Uterus (tissue), 4 donors: ENCODE measurements around the gene FOXO4. TPM values are rescaled to one million over a fixed set of nuclear protein-coding genes. Genes with fewer than 3 reads are reported as not detected.

ENCODE experiments used
- DNase-seq, 2 donors: peaks; one replicate each; pipeline ENCODE4 v3.0.0-alpha.2; 2019 to 2020
- H3K27ac ChIP-seq, 2 donors: fragments of 200-600 bp; sonication (generic); 1 replicate in 1 of 2; 2 replicates in 1 of 2; pipeline ENCODE4 v1.5.1; 2016 to 2018
- H3K27me3 ChIP-seq, 2 donors: fragments of 200-600 bp; sonication (generic); one replicate each; pipeline ENCODE4 v1.5.1; 2018 to 2019; ENCODE audit warnings: control low read depth in 1 of 2
- H3K36me3 ChIP-seq, 2 donors: fragments of 200-600 bp; sonication (generic); one replicate each; pipeline ENCODE4 v1.5.1; 2019; ENCODE audit warnings: control low read depth in 1 of 2
- H3K4me1 ChIP-seq, 2 donors: fragments of 200-600 bp; sonication (generic); one replicate each; pipeline ENCODE4 v1.5.1; 2018 to 2019; ENCODE audit warnings: control low read depth in 1 of 2
- H3K4me3 ChIP-seq, 2 donors: fragments of 200-600 bp; sonication (generic); 1 replicate in 1 of 2; 2 replicates in 1 of 2; pipeline ENCODE4 v1.5.1; 2018 to 2019; ENCODE audit warnings: mild to moderate bottlenecking in 1 of 2
- H3K9me3 ChIP-seq, 2 donors: fragments of 200-600 bp; sonication (generic); one replicate each; pipeline ENCODE4 v1.5.1; 2019; ENCODE audit warnings: control low read depth in 1 of 2
- CTCF ChIP-seq, 4 experiments: fragments of 200-600 bp in 2 of 4; fragments of 450-650 bp in 2 of 4; sonication (generic) in 2 of 4; IDR thresholded peaks; one replicate each; pipeline ENCODE4 v1.5.1; 2016 to 2019; ENCODE audit warnings: antibody characterized with exemption in 4 of 4, mild to moderate bottlenecking in 2 of 4, moderate library complexity in 1 of 4
- POLR2A ChIP-seq, 2 donors: fragments of 450-650 bp; IDR thresholded peaks; one replicate each; pipeline ENCODE4 v1.6.1; 2016; ENCODE audit warnings: antibody characterized with exemption in 2 of 2, mild to moderate bottlenecking in 1 of 2, moderate library complexity in 1 of 2
- intact Hi-C: fragments of 100-400 bp; cut with DNase I; formaldehyde crosslinking; loops from one replicate; pipeline ENCODE4 v1.15.1; 2023; ENCODE audit warnings: low total_unique reads
- total RNA-seq, 4 donors: library from RNA; depleted of rRNA in 3 of 4; stranded (reverse); fragments of >200 nt in 3 of 4; gene quantifications; one replicate each; pipeline versions ENCODE4 v1.1.0 to v1.2.4, GENCODE V29; 2014 to 2023
- donor health status: DM: yes; HTN: yes; CAD: no.

Gene FOXO4
- total RNA-seq, 4 donors from 2014 or later = 7.9 to 40.6 (median 10.1) TPM

- intact Hi-C loops = no loop called here
- Histone ChIP-seq H3K36me3 (no peaks in the 10 kb centered on the region), H3K4me1 (no peaks in the 10 kb centered on the region), H3K27me3 (no peaks in the 10 kb centered on the region), H3K4me3 (no peak overlapping the region), H3K9me3 (no peaks in the 10 kb centered on the region), H3K27ac (no peak overlapping the region)
- TF ChIP-seq POLR2A (IDR thresholded peaks at IDR 0.05) (no peak), CTCF (IDR thresholded peaks at IDR 0.05) (no peak)
- DNase-seq = no peak
Observed at GRCh38 chrX:71091263-71091662, 4.4 kb upstream of the FOXO4 start.

- H3K27me3 ChIP-seq = no peaks in the 10 kb centered on the region
- no peak overlapping the region for H3K27ac ChIP-seq
- no peaks in the 10 kb centered on the region for H3K9me3 ChIP-seq
- no peaks in the 10 kb centered on the region for H3K4me1 ChIP-seq
- DNase-seq = no peak
- no peak for TF ChIP-seq CTCF (IDR thresholded peaks at IDR 0.05)
- no peak for TF ChIP-seq POLR2A (IDR thresholded peaks at IDR 0.05)
- intact Hi-C loops = no loop called here
- H3K4me3 ChIP-seq = peak overlapping the region; percentile 57 to 63
- H3K36me3 ChIP-seq = no peaks in the 10 kb centered on the region
Observed at GRCh38 chrX:71095033-71095432, 618 bp upstream of the FOXO4 start.

- H3K36me3 ChIP-seq = no peaks in the 10 kb centered on the region
- H3K4me3 ChIP-seq = peak overlapping the region; percentile 57 to 63
- no peak for DNase-seq
- H3K4me1 ChIP-seq = no peaks in the 10 kb centered on the region
- H3K9me3 ChIP-seq = no peaks in the 10 kb centered on the region
- intact Hi-C loops = no loop called here
- H3K27me3 ChIP-seq = no peaks in the 10 kb centered on the region
- TF ChIP-seq CTCF (IDR thresholded peaks at IDR 0.05) = no peak
- TF ChIP-seq POLR2A (IDR thresholded peaks at IDR 0.05) = peak in 1 of 2 donors; percentile 19
- peak overlapping the region; percentile 84 to 89 for H3K27ac ChIP-seq
Observed at GRCh38 chrX:71095981-71096759, 519 bp downstream of the FOXO4 start.

GRCh38 chrX:71096760-71097032 lies 1.0 kb downstream of the FOXO4 start:
- Histone ChIP-seq H3K4me3 (peak overlapping the region; percentile 57 to 63), H3K27me3 (no peaks in the 10 kb centered on the region), H3K36me3 (no peaks in the 10 kb centered on the region), H3K4me1 (no peaks in the 10 kb centered on the region), H3K27ac (peak overlapping the region; percentile 84 to 89), H3K9me3 (no peaks in the 10 kb centered on the region)
- TF ChIP-seq POLR2A (IDR thresholded peaks at IDR 0.05) = no peak
- no peak for TF ChIP-seq CTCF (IDR thresholded peaks at IDR 0.05)
- no peak for DNase-seq
- intact Hi-C loops = no loop called here

- TF ChIP-seq CTCF (IDR thresholded peaks at IDR 0.05) (peak; percentile 33 to 52 (median 46)), POLR2A (IDR thresholded peaks at IDR 0.05) (no peak)
- peak; percentile 48 to 69 for DNase-seq
- Histone ChIP-seq H3K4me1 (no peaks in the 10 kb centered on the region), H3K36me3 (no peaks in the 10 kb centered on the region), H3K27me3 (no peaks in the 10 kb centered on the region), H3K9me3 (no peaks in the 10 kb centered on the region), H3K4me3 (no peak overlapping the region), H3K27ac (peak overlapping the region in 1 of 2 donors; percentile 24)
- intact Hi-C loops = no loop called here
Observed at GRCh38 chrX:71098302-71098701, 2.7 kb downstream of the FOXO4 start.
